ENCODE measurements around the gene PHACTR3. TPM values are rescaled to one million over a fixed set of nuclear protein-coding genes. Genes with fewer than 3 reads are reported as not detected.

Gene PHACTR3
- polyA plus RNA-seq, 1 experiment: not detected

GRCh38 chr20:59830665-59831023 is 226.3 kb downstream of the PHACTR3 start:
- DNase-seq (ENCODE audit: low read depth, low spot score): no peak

GRCh38 chr20:59831024-59831915 is 226.9 kb downstream of the PHACTR3 start:
- H3K9me3 ChIP-seq (ENCODE audit: control insufficient read depth, insufficient read depth, low read length): no peaks in the 10 kb centered on the region
- ChIA-PET POLR2A (no interaction called here), CTCF (no interaction called here)
- TF ChIP-seq CTCF (IDR thresholded peaks at IDR 0.05; ENCODE audit: low read depth, low read length): no peak
- H3K27me3 ChIP-seq (ENCODE audit: control insufficient read depth, insufficient read depth, low read length): no peaks in the 10 kb centered on the region
- DNase-seq (ENCODE audit: low read depth, low spot score): no peak
- no peak overlapping the region for H3K27ac ChIP-seq (ENCODE audit: low read depth, low read length)
- H3K4me3 ChIP-seq (ENCODE audit: low read depth, low read length): no peak overlapping the region

More at GRCh38 chr20:59830665-59831023, 226.3 kb downstream of the PHACTR3 start:
- TF ChIP-seq CTCF (IDR thresholded peaks at IDR 0.05; ENCODE audit: low read depth, low read length): no peak
- H3K4me3 ChIP-seq (ENCODE audit: low read depth, low read length): no peak overlapping the region
- H3K27ac ChIP-seq (ENCODE audit: low read depth, low read length): no peak overlapping the region
- no peaks in the 10 kb centered on the region for H3K9me3 ChIP-seq (ENCODE audit: control insufficient read depth, insufficient read depth, low read length)
- no peaks in the 10 kb centered on the region for H3K27me3 ChIP-seq (ENCODE audit: control insufficient read depth, insufficient read depth, low read length)
- CTCF ChIA-PET: no interaction called here
- POLR2A ChIA-PET: no interaction called here

- TF ChIP-seq CTCF (IDR thresholded peaks at IDR 0.05; ENCODE audit: low read depth, low read length): no peak
- ChIA-PET CTCF (no interaction called here), POLR2A (no interaction called here)
These were observed 227.6 kb downstream of the PHACTR3 start for GRCh38 chr20:59831916-59832270.

GRCh38 chr20:59832406-59833363 is 228.3 kb downstream of the PHACTR3 start:
- ChIA-PET CTCF (no interaction called here), POLR2A (no interaction called here)

More at GRCh38 chr20:59831916-59832270, 227.6 kb downstream of the PHACTR3 start:
- Histone ChIP-seq H3K9me3 (ENCODE audit: control insufficient read depth, insufficient read depth, low read length) (no peaks in the 10 kb centered on the region), H3K4me3 (ENCODE audit: low read depth, low read length) (no peak overlapping the region), H3K27ac (ENCODE audit: low read depth, low read length) (no peak overlapping the region), H3K27me3 (ENCODE audit: control insufficient read depth, insufficient read depth, low read length) (no peaks in the 10 kb centered on the region)
- no peak for DNase-seq (ENCODE audit: low read depth, low spot score)

More at GRCh38 chr20:59832406-59833363, 228.3 kb downstream of the PHACTR3 start:
- no peak for TF ChIP-seq CTCF (IDR thresholded peaks at IDR 0.05; ENCODE audit: low read depth, low read length)
- peaks cover 1% of the 10 kb centered on the region for H3K27me3 ChIP-seq (ENCODE audit: control insufficient read depth, insufficient read depth, low read length)
- H3K9me3 ChIP-seq (ENCODE audit: control insufficient read depth, insufficient read depth, low read length): no peaks in the 10 kb centered on the region
- DNase-seq (ENCODE audit: low read depth, low spot score): no peak
- no peak overlapping the region for H3K27ac ChIP-seq (ENCODE audit: low read depth, low read length)
- H3K4me3 ChIP-seq (ENCODE audit: low read depth, low read length): no peak overlapping the region

Data from AG04450 (cell line).